Measurements from ENCODE around the gene CDC37.

Gene CDC37

GRCh38 chr19:10393137-10393536 is 10.2 kb downstream of the CDC37 start:
- TF ChIP-seq ESRRG (CRISPR knock-in tag; IDR thresholded peaks at IDR 0.05) (no peak), GLIS3 (CRISPR knock-in tag; IDR thresholded peaks at IDR 0.05) (no peak), ZFP3 (CRISPR knock-in tag; IDR thresholded peaks at IDR 0.05) (no peak), ARNTL (CRISPR knock-in tag; IDR thresholded peaks at IDR 0.05; ENCODE audit: borderline replicate concordance, low read depth) (no peak), SNAI2 (CRISPR knock-in tag; IDR thresholded peaks at IDR 0.05) (no peak), CREB5 (CRISPR knock-in tag; IDR thresholded peaks at IDR 0.05; ENCODE audit: low read depth) (no peak), TCF4 (CRISPR knock-in tag; IDR thresholded peaks at IDR 0.05; ENCODE audit: borderline replicate concordance) (no peak), PATZ1 (CRISPR knock-in tag; IDR thresholded peaks at IDR 0.05; ENCODE audit: borderline replicate concordance) (no peak), CSDC2 (CRISPR knock-in tag; IDR thresholded peaks at IDR 0.05) (no peak), ZFP30 (CRISPR knock-in tag; IDR thresholded peaks at IDR 0.05) (no peak), RARB (CRISPR knock-in tag; IDR thresholded peaks at IDR 0.05) (no peak), BACH2 (CRISPR knock-in tag; IDR thresholded peaks at IDR 0.05; ENCODE audit: borderline replicate concordance) (no peak), PPARA (CRISPR knock-in tag; IDR thresholded peaks at IDR 0.05; ENCODE audit: borderline replicate concordance) (no peak), ZC3H10 (CRISPR knock-in tag; IDR thresholded peaks at IDR 0.05) (no peak), TOX (CRISPR knock-in tag; IDR thresholded peaks at IDR 0.05; ENCODE audit: borderline replicate concordance) (no peak), ZNF70 (CRISPR knock-in tag; IDR thresholded peaks at IDR 0.05) (no peak), ISL1 (CRISPR knock-in tag; IDR thresholded peaks at IDR 0.05) (no peak), POU6F1 (CRISPR knock-in tag; IDR thresholded peaks at IDR 0.05; ENCODE audit: borderline replicate concordance, low read depth) (no peak)
- TF ChIP-seq, protein P1, sequence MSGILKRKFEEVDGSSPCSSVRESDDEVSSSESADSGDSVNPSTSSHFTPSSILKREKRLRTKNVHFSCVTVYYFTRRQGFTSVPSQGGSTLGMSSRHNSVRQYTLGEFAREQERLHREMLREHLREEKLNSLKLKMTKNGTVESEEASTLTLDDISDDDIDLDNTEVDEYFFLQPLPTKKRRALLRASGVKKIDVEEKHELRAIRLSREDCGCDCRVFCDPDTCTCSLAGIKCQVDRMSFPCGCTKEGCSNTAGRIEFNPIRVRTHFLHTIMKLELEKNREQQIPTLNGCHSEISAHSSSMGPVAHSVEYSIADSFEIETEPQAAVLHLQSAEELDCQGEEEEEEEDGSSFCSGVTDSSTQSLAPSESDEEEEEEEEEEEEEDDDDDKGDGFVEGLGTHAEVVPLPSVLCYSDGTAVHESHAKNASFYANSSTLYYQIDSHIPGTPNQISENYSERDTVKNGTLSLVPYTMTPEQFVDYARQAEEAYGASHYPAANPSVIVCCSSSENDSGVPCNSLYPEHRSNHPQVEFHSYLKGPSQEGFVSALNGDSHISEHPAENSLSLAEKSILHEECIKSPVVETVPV (CRISPR knock-in tag; IDR thresholded peaks at IDR 0.05), result no peak
- TF ChIP-seq, protein P2, sequence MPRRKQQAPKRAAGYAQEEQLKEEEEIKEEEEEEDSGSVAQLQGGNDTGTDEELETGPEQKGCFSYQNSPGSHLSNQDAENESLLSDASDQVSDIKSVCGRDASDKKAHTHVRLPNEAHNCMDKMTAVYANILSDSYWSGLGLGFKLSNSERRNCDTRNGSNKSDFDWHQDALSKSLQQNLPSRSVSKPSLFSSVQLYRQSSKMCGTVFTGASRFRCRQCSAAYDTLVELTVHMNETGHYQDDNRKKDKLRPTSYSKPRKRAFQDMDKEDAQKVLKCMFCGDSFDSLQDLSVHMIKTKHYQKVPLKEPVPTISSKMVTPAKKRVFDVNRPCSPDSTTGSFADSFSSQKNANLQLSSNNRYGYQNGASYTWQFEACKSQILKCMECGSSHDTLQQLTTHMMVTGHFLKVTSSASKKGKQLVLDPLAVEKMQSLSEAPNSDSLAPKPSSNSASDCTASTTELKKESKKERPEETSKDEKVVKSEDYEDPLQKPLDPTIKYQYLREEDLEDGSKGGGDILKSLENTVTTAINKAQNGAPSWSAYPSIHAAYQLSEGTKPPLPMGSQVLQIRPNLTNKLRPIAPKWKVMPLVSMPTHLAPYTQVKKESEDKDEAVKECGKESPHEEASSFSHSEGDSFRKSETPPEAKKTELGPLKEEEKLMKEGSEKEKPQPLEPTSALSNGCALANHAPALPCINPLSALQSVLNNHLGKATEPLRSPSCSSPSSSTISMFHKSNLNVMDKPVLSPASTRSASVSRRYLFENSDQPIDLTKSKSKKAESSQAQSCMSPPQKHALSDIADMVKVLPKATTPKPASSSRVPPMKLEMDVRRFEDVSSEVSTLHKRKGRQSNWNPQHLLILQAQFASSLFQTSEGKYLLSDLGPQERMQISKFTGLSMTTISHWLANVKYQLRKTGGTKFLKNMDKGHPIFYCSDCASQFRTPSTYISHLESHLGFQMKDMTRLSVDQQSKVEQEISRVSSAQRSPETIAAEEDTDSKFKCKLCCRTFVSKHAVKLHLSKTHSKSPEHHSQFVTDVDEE (CRISPR knock-in tag; IDR thresholded peaks at IDR 0.05), result no peak
- no peak for ATAC-seq

- TF ChIP-seq ZFP30 (CRISPR knock-in tag; IDR thresholded peaks at IDR 0.05) (no peak), PPARA (CRISPR knock-in tag; IDR thresholded peaks at IDR 0.05; ENCODE audit: borderline replicate concordance) (no peak), SNAI2 (CRISPR knock-in tag; IDR thresholded peaks at IDR 0.05) (no peak), BACH2 (CRISPR knock-in tag; IDR thresholded peaks at IDR 0.05; ENCODE audit: borderline replicate concordance) (no peak)
- TF ChIP-seq, protein P1 (CRISPR knock-in tag; IDR thresholded peaks at IDR 0.05), result no peak
- ATAC-seq, result no peak
Observed at GRCh38 chr19:10392120-10392519, 11.2 kb downstream of the CDC37 start.
